Epithelial cell of prostate (primary cell): ENCODE results near the gene DDAH1.

Experiments
- DNase-seq: peaks from one replicate; pipeline ENCODE4 v3.0.0-alpha.2; 2011; ENCODE audit warnings: low read depth, low spot score
- H3K27ac ChIP-seq: fragments of 450-650 bp; 2 replicates; pipeline ENCODE4 v1.5.1; 2017; ENCODE audit warnings: mild to moderate bottlenecking

The DDAH1 gene

GRCh38 chr1:85283475-85284199 lies 181.3 kb downstream of the DDAH1 start:
- no peak for DNase-seq
- H3K27ac ChIP-seq: no peak overlapping the region

GRCh38 chr1:85282424-85282823 lies 182.5 kb downstream of the DDAH1 start:
- H3K27ac ChIP-seq: no peak overlapping the region
- DNase-seq: no peak

GRCh38 chr1:85280636-85281035 lies 184.3 kb downstream of the DDAH1 start:
- no peak for DNase-seq
- H3K27ac ChIP-seq: no peak overlapping the region

GRCh38 chr1:85279458-85280080 lies 185.4 kb downstream of the DDAH1 start:
- H3K27ac ChIP-seq: peak overlapping the region; percentile 96
- no peak for DNase-seq

- H3K27ac ChIP-seq: peak overlapping the region; percentile 96
- peak; percentile 96 for DNase-seq
These were observed 186.1 kb downstream of the DDAH1 start for GRCh38 chr1:85278853-85279314.

GRCh38 chr1:85277802-85278201 lies 187.2 kb downstream of the DDAH1 start:
- peak overlapping the region; percentile 96 for H3K27ac ChIP-seq
- no peak for DNase-seq

- H3K27ac ChIP-seq: peak overlapping the region; percentile 96
- DNase-seq: no peak
These were observed 187.8 kb downstream of the DDAH1 start for GRCh38 chr1:85276978-85277639.

- DNase-seq: peak; percentile 99
These were observed 188.6 kb downstream of the DDAH1 start, which contains the start of gene BCL10 for GRCh38 chr1:85276215-85276977. Gene BCL10 (minus strand): TSS chr1:85276632. CDS start chr1:85276352, 280 bp downstream.

GRCh38 chr1:85275701-85276214 lies 189.2 kb downstream of the DDAH1 start:
- no peak for DNase-seq
- peak overlapping the region; percentile 96 for H3K27ac ChIP-seq

More at GRCh38 chr1:85276215-85276977, 188.6 kb downstream of the DDAH1 start, which contains the start of gene BCL10:
- H3K27ac ChIP-seq: peak within 1 kb of the TSS; percentile 96

- H3K27ac ChIP-seq: peak overlapping the region; percentile 96
- DNase-seq: peak; percentile 53
These were observed 189.9 kb downstream of the DDAH1 start for GRCh38 chr1:85274969-85275453.

GRCh38 chr1:85273397-85273796 lies 191.6 kb downstream of the DDAH1 start:
- H3K27ac ChIP-seq: no peak overlapping the region
- no peak for DNase-seq

GRCh38 chr1:85268801-85269585 lies 196.0 kb downstream of the DDAH1 start:
- H3K27ac ChIP-seq: no peak overlapping the region
- no peak for DNase-seq
